Sigmoid colon (tissue), 7 donors: ENCODE data around the gene CCDC178. TPM values are rescaled to one million over a fixed set of nuclear protein-coding genes. Genes with fewer than 3 reads are reported as not detected.

Experiments
- DNase-seq: peaks from one replicate; pipeline ENCODE4 v3.0.0-alpha.2; 2019
- H3K27ac ChIP-seq, 4 donors: fragments of 200-600 bp; sonication (generic); one replicate each; pipeline ENCODE4 v1.5.1; 2016 to 2019; ENCODE audit warnings: mild to moderate bottlenecking in 1 of 4
- H3K27me3 ChIP-seq, 3 donors: fragments of 200-600 bp; sonication (generic); one replicate each; pipeline ENCODE4 v1.5.1; 2019; ENCODE audit warnings: mild to moderate bottlenecking in 1 of 3
- H3K36me3 ChIP-seq, 4 donors: fragments of 200-600 bp; sonication (generic); one replicate each; pipeline ENCODE4 v1.5.1; 2016 to 2019
- H3K4me1 ChIP-seq, 4 donors: fragments of 200-600 bp; sonication (generic); one replicate each; pipeline ENCODE4 v1.5.1; 2017 to 2019
- H3K4me3 ChIP-seq, 4 donors: fragments of 200-600 bp; sonication (generic); one replicate each; pipeline ENCODE4 v1.5.1; 2017 to 2019; ENCODE audit warnings: mild to moderate bottlenecking in 2 of 4, moderate library complexity in 1 of 4
- H3K9me3 ChIP-seq, 4 donors: fragments of 200-600 bp in 3 of 4; sonication (generic) in 3 of 4; one replicate each; pipeline versions ENCODE4 v1.5.1 to v1.6.1; 2013 to 2019
- EP300 ChIP-seq, 4 donors: sonication (generic); formaldehyde crosslinking; IDR thresholded peaks; one replicate each; pipeline ENCODE4 v1.6.1; 2017; ENCODE audit warnings: antibody characterized with exemption in 4 of 4
- POLR2A ChIP-seq, 2 donors: fragments of 450-650 bp; IDR thresholded peaks; one replicate each; pipeline ENCODE4 v1.6.1; 2016; ENCODE audit warnings: antibody characterized with exemption in 2 of 2, mild to moderate bottlenecking in 2 of 2, moderate library complexity in 2 of 2
- POLR2AphosphoS5 ChIP-seq, 4 donors: sonication (generic); formaldehyde crosslinking; IDR thresholded peaks; one replicate each; pipeline ENCODE4 v1.6.1; 2017; ENCODE audit warnings: antibody characterized with exemption in 4 of 4
- WGBS, 2 donors: extraction: QIAGEN DNeasy Blood & Tissue Kit; methylation state at CpG; one replicate each; pipeline ENCODE4 v1.1.7; 2013; 5-methylcytosine and 5-hydroxymethylcytosine counted together
- intact Hi-C: fragments of 100-400 bp; cut with DNase I; formaldehyde crosslinking; loops from one replicate; pipeline ENCODE4 v1.15.1; 2023
- polyA plus RNA-seq, 3 donors: library from polyadenylated mRNA; stranded (reverse); fragments of 200-250 nt; gene quantifications; one replicate each; pipeline ENCODE4 v1.2.3, GENCODE V29; 2013
- total RNA-seq, 4 donors: library from RNA; depleted of rRNA; stranded (reverse); fragments of >200 nt; gene quantifications; one replicate each; pipeline ENCODE4 v1.1.0, GENCODE V29; 2016
- TF ChIP-seq, protein P1 (sequence below), 4 experiments: fragments of 450-650 bp in 3 of 4; fragments of 200-600 bp in 1 of 4; IDR thresholded peaks; one replicate each; pipeline ENCODE4 v1.5.1; 2016 to 2019; ENCODE audit warnings: antibody characterized with exemption in 4 of 4, mild to moderate bottlenecking in 3 of 4, moderate library complexity in 2 of 4
- donor health status: healthy with polysubstance abuse.
- donor health status: Bipolar disorder and iron deficiency.
- donor health status: healthy.

The CCDC178 gene
- total and polyA plus RNA-seq, 7 donors, result under 0.01 to 1.7 (median 0.66) TPM; not detected in 2

DNA sequence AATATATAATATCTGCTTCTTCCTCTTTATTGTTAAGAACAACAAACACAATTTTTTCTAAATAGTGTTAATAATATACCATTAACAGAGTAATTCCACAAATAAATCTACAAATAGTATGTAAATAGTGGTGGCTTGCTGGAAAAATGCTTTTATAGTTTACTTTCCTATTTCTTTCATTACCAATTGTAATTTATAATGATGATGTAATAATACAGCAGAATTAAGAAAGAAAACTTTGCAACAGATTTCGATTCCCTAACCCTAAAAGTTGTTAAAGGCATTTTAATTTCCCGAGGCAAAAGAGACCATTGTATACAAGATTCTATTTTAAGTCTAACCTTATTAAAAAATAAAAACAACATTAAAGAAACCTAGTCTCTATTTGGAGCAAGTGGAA lies 307.9 kb downstream of the CCDC178 start:
- Histone ChIP-seq H3K27me3 (no peaks in the 10 kb centered on the region), H3K4me1 (no peaks in the 10 kb centered on the region), H3K9me3 (no peaks in the 10 kb centered on the region), H3K4me3 (no peak overlapping the region), H3K27ac (no peak overlapping the region), H3K36me3 (no peaks in the 10 kb centered on the region)
- no peak for DNase-seq
- intact Hi-C loops, result no loop called here
- TF ChIP-seq POLR2A (IDR thresholded peaks at IDR 0.05) (no peak), EP300 (IDR thresholded peaks at IDR 0.05) (no peak), POLR2AphosphoS5 (IDR thresholded peaks at IDR 0.05) (no peak)
- TF ChIP-seq, protein P1, sequence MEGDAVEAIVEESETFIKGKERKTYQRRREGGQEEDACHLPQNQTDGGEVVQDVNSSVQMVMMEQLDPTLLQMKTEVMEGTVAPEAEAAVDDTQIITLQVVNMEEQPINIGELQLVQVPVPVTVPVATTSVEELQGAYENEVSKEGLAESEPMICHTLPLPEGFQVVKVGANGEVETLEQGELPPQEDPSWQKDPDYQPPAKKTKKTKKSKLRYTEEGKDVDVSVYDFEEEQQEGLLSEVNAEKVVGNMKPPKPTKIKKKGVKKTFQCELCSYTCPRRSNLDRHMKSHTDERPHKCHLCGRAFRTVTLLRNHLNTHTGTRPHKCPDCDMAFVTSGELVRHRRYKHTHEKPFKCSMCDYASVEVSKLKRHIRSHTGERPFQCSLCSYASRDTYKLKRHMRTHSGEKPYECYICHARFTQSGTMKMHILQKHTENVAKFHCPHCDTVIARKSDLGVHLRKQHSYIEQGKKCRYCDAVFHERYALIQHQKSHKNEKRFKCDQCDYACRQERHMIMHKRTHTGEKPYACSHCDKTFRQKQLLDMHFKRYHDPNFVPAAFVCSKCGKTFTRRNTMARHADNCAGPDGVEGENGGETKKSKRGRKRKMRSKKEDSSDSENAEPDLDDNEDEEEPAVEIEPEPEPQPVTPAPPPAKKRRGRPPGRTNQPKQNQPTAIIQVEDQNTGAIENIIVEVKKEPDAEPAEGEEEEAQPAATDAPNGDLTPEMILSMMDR (IDR thresholded peaks at IDR 0.05), result no peak
- 84 to 85% methylated on average over 2 of the region's 2 CpGs for WGBS, 2 donors

DNA sequence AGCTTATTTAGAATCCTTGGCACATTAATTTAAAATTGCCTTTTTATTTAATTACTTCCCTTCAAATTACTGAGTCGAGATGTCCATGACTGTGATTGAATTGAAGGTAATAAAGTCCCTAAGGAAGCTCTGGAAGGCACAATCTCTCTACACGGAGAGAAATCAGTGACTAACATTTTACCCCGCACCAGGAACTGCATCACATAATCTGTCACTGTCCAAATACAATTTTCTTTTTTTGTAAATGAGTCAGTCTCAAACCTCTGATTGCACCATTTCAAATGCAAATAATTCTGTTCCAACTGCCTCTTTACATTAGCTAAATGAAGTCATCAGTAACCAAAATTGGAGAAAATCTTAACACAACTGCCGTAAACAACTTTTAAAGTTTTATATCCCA lies 311.9 kb downstream of the CCDC178 start:
- Histone ChIP-seq H3K9me3 (no peaks in the 10 kb centered on the region), H3K4me3 (no peak overlapping the region), H3K27ac (no peak overlapping the region), H3K4me1 (no peaks in the 10 kb centered on the region), H3K27me3 (no peaks in the 10 kb centered on the region), H3K36me3 (no peaks in the 10 kb centered on the region)
- TF ChIP-seq POLR2AphosphoS5 (IDR thresholded peaks at IDR 0.05), result no peak
- TF ChIP-seq EP300 (IDR thresholded peaks at IDR 0.05), result no peak
- TF ChIP-seq, protein P1 (IDR thresholded peaks at IDR 0.05), result no peak
- TF ChIP-seq POLR2A (IDR thresholded peaks at IDR 0.05), result no peak
- DNase-seq, result no peak
- intact Hi-C loops, result no loop called here
- WGBS, 2 donors, result 33 to 57% methylated on average over 4 of the region's 4 CpGs

DNA sequence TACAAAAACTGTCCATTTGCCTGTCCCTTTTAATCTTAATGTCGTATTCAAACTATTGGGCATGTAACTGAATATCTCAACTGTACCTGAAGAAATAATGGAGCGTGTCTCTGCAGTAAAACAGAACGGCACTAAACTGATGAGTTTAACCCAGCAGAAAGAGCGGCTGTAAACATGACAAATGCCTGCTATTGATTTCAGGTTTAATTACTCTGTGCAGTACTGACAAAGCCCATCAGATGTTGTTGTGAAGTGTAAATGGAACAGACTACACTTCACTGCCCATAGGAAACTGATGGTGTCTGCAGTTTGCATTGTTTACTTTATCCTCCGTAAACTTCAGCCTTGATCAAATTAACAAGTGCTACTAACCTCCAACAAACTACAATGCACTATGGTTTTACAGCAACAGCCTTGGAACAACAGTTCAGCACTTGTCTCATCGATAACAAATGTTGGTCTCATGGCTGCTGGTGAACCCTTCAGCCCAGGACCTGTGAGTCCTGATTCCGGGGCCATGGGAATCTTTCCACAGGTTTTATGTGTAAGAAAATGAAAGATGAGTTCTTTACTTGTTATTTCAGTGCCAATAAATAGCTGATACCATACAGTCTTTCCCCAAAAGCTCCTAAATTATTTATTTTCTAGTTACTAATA lies 316.5 kb downstream of the CCDC178 start:
- Histone ChIP-seq H3K4me1 (no peaks in the 10 kb centered on the region), H3K4me3 (no peak overlapping the region), H3K27me3 (no peaks in the 10 kb centered on the region), H3K27ac (no peak overlapping the region), H3K36me3 (no peaks in the 10 kb centered on the region), H3K9me3 (no peaks in the 10 kb centered on the region)
- intact Hi-C loops, result no loop called here
- 51 to 67% methylated on average over 7 of the region's 7 CpGs for WGBS, 2 donors
- no peak for TF ChIP-seq POLR2A (IDR thresholded peaks at IDR 0.05)
- no peak for TF ChIP-seq EP300 (IDR thresholded peaks at IDR 0.05)
- no peak for TF ChIP-seq POLR2AphosphoS5 (IDR thresholded peaks at IDR 0.05)
- TF ChIP-seq, protein P1 (IDR thresholded peaks at IDR 0.05), result no peak
- DNase-seq, result no peak

DNA sequence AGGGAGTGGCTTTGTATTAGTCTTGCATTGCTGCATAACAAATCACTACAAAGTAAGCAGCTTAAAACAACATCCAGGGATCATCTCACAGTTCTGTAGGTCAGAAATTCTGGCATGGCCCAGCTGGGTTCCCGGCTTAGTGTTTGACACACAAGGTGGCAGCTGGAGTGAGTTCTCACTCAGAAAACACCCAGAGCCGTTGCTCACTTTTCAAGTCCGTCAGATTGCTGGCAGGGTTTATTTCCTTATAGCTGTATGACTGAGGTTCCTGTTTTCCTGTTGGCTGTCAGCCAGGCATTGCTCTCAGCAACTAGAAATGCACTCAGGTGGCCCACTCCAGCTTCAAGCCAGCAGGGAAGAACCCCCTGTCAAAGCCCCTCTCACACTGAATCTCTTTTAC lies 324.1 kb downstream of the CCDC178 start:
- Histone ChIP-seq H3K9me3 (no peaks in the 10 kb centered on the region), H3K27me3 (no peaks in the 10 kb centered on the region), H3K27ac (no peak overlapping the region), H3K4me1 (no peaks in the 10 kb centered on the region), H3K36me3 (no peaks in the 10 kb centered on the region), H3K4me3 (no peak overlapping the region)
- DNase-seq, result no peak
- intact Hi-C loops, result no loop called here
- TF ChIP-seq POLR2AphosphoS5 (IDR thresholded peaks at IDR 0.05) (no peak), EP300 (IDR thresholded peaks at IDR 0.05) (no peak), POLR2A (IDR thresholded peaks at IDR 0.05) (no peak)
- TF ChIP-seq, protein P1 (IDR thresholded peaks at IDR 0.05), result no peak
- WGBS, 2 donors, result 7 to 12% methylated on average over 3 of the region's 3 CpGs

DNA sequence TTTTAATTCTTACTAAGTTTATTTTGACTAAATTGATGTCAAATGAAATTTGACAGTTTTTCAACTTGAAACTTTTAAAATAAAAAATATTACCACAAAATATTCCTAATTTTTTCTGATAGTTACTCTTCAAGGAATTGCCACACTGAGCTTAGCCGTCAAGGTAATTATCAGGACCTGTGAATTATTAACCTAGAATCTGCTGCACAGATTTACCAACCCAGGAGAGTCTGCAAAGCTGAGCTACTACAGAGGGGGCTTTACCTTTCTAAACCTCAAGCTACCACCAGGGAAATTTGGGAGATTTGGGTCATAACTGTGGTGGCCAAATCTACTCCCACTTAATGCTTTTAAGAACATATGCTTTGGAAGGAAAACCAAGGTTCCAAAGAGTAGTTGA lies 324.6 kb downstream of the CCDC178 start:
- no peaks in the 10 kb centered on the region for H3K9me3 ChIP-seq
- H3K4me1 ChIP-seq, result no peaks in the 10 kb centered on the region
- TF ChIP-seq, protein P1 (IDR thresholded peaks at IDR 0.05), result no peak
- TF ChIP-seq POLR2A (IDR thresholded peaks at IDR 0.05), result no peak
- TF ChIP-seq POLR2AphosphoS5 (IDR thresholded peaks at IDR 0.05), result no peak
- no peak for TF ChIP-seq EP300 (IDR thresholded peaks at IDR 0.05)
- no peaks in the 10 kb centered on the region for H3K27me3 ChIP-seq
- WGBS, 2 donors, result 24 to 72% methylated on average over 1 of the region's 1 CpG
- no peak overlapping the region for H3K4me3 ChIP-seq
- no peak for DNase-seq
- H3K27ac ChIP-seq, result no peak overlapping the region
- intact Hi-C loops, result no loop called here
- no peaks in the 10 kb centered on the region for H3K36me3 ChIP-seq
